NCI-H526 (cell line): ENCODE data around the gene TAGLN2.

Source experiments
- DNase-seq, 2 experiments: peaks; one replicate each; lab custom pipeline; 2025; lab: John Stamatoyannopoulos, UW

Gene TAGLN2

GRCh38 chr1:159872891-159873290 is 52.4 kb downstream of the TAGLN2 start:
- no peak for DNase-seq

- no peak for DNase-seq
These were observed 54.6 kb downstream of the TAGLN2 start for GRCh38 chr1:159870704-159871103.

- no peak for DNase-seq
These were observed 55.7 kb downstream of the TAGLN2 start for GRCh38 chr1:159869607-159870006.

- no peak for DNase-seq
These were observed 56.1 kb downstream of the TAGLN2 start for GRCh38 chr1:159869173-159869572.

- no peak for DNase-seq
These were observed 56.5 kb downstream of the TAGLN2 start for GRCh38 chr1:159868766-159869165.
